NCI-H1694 (cell line): ENCODE data around the gene MS4A13.
"Not testable (repeated sequence)": the region's sequence is repeated elsewhere in the genome, so short reads cannot be mapped to it uniquely, and the experiment has no call there.

Experiments used
- DNase-seq: peaks from one replicate; lab custom pipeline; 2025; lab: John Stamatoyannopoulos, UW

The MS4A13 gene

DNA sequence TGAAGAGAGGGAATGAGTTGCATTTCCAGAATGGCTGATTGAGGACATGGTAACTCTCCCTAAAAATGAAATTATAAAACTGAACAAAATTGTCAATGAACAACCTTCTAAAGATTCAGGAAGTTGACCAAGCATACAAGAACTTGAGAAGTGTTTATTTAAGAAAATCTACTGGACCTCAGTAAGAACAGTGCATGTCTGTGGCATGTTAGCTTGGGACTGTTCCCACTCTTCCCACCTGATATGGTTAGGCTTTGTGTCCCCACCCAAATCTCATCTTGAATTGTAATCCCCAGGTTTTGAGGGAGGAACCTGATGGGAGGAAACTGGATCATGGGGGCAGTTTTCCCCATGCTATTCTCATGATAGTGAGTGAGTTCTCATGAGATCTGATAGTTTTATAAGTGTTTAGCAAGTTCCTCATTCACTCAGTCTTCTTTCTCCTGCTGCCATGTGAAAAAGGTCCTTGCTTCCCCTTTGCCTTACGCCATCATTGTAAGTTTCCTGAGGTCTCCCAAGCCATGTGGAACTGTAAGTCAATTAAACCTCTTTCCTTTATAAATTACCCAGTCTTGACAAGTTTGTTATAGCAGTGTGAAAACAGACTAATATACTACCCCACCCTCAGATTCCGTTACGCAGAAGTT, 15.4 kb downstream of the MS4A13 start:
- no peak for DNase-seq

DNA sequence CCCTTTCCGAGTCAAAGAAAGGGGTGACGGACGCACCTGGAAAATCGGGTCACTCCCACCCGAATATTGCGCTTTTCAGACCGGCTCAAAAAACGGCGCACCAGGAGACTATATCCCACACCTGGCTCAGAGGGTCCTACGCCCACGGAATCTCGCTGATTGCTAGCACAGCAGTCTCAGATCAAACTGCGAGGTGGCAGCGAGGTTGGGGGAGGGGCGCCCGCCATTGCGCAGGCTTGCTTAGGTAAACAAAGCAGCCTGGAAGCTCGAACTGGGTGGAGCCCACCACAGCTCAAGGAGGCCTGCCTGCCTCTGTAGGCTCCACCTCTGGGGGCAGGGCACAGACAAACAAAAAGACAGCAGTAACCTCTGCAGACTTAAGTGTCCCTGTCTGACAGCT, 17.2 kb downstream of the MS4A13 start:
- DNase-seq: not testable (repeated sequence)

DNA sequence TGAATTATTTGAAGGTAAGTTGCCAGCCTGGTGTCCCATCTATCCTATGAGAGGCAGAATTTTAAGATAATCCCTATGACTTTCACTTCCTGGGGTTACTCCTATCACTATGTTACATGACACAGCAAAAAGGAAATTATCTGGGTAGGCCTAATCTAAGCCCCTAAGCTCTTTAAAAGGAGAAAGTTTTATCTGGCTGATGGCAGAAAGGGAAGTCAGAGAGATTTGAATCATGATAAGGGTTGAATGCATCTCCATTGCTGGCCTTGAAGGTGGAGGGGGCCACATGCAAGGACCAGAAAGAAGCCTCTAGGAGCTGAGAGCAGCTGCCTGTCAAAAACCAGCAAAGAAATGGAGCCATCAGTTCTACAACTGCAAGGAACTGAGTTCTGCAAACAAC, 23.4 kb downstream of the MS4A13 start:
- not testable (repeated sequence) for DNase-seq

DNA sequence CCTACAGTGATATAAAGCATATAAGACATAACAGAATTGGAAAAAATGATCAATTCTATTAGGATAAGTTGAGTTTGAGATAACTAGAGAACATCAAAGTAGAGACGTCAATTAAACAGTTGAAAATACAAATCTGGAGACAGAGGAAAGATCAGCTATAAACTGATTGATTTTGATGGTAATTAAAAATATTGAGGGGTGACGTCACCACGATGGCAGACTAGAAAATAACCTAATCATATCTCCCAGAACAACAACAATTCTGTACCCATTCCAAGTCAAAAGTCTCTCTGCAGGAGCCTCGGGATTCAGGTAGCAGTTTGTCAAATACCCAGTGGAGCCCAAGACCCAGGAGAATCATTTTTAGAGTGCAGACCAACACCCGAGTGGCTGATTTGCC, 28.9 kb downstream of the MS4A13 start:
- no peak for DNase-seq

DNA sequence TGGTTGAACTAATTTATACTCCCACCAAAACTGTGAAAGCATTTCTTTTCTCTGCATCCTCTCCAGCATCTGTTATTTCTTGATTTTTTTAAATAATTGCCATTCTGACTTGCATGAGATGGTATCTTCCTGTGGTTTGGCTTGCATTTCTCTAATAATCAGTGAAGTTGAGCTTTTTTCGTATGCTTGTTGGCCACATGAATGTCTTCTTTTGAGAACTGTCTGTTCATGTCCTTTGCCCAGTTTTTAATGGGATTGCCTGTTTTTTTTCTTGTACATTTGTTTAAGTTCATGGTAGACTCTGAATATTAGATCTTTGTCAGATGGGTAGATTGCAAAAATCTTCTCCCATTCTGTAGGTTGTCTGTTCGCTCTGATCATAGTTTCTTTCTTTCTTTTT, 46.1 kb downstream of the MS4A13 start:
- no peak for DNase-seq

DNA sequence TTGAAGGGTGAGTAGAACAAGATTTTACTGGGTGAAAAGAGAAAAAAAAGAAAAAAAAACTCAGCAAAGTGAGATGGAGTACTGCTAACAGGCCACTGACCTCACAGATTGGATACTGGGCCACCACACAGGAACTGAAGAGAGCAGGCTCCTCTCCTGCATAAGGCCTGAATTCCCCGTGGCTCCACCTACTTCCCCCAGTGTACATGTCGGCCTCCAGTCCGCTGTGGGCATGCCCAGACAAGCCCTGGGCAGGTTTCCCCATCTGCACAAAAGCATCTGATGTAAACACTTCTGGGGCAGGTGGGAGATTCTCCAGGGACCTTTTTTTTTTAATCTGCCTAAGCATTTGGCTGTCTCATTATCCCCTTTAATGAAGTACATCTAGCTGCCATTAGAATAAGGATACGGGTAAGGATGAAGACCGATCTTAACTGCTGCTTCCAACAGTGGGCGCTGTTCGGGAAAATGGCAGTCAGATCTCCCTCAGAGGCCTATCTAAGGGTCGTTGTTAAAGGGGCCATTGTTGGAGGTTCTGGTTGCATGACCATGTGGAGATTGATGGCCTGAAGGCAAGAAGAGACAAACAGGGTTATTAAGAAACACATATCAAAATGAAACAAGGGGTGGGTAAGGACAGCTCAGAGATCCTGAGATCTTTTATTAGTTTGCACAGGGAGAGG, 48.5 kb downstream of the MS4A13 start:
- DNase-seq: no peak

DNA sequence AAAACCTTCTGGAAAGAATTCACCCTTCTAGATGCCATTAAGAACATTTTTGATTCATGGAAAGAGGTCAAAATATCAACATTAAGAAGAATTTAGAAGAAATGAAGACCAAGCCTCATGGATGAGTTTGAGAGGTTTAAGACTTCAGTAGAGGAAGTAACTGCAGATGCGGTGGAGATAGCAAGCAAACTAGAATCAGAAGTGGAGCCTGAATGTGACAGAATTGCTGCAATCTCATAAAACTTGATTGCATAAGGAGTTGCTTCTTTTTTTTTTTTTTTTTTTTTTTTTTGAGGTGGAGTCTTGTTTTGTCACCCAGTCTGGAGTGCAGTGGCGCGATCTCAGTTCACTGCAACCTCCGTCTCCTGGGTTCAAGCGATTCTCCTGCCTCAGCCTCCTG, 51.6 kb downstream of the MS4A13 start:
- DNase-seq: no peak

DNA sequence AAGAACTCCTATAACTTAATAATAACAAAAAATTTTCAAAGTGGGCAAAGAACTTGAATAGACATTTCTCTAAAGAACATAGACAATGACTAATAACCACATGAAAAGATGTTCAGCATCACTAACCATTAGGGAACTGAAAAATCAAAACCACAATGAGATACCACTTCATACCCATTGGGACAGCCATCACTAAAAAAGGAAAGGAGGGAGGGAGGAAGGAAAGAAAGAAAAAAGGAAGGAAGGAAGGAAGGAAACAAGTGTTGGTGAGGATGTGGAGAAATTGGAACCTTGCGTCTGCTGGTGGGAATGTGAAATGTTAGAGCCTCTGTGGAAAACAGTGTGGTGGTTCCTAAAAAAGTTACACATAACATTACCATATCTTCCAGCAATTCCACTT, 55.8 kb downstream of the MS4A13 start:
- no peak for DNase-seq

DNA sequence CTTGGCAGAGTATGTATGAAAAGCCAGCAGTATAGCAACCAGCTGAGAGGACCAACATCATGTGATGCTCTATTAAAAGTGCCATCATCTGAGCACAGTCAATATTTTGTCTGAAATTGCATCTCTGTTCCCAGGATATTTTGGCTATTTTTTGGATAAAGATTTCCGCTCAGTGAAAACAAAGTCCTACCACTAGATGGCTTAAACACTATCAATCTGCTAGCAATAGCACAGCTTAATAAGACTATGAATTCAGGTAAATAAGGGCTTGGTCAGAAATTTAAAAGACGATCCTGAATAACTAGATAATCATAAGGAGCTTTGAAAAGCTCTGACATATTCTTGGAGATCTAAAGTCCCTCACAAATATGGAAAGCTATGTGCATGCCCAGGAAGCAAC, 74.4 kb downstream of the MS4A13 start:
- no peak for DNase-seq
